Measurements from ENCODE around the gene RIPK1. TPM values are rescaled to one million over a fixed set of nuclear protein-coding genes. Genes with fewer than 3 reads are reported as not detected.

The RIPK1 gene
- total and polyA plus RNA-seq, 2 of the 8 experiments (the other 6 are each of a cell fraction or from before 2014, with no cell fraction given) = 5.9 to 22.9 TPM

DNA sequence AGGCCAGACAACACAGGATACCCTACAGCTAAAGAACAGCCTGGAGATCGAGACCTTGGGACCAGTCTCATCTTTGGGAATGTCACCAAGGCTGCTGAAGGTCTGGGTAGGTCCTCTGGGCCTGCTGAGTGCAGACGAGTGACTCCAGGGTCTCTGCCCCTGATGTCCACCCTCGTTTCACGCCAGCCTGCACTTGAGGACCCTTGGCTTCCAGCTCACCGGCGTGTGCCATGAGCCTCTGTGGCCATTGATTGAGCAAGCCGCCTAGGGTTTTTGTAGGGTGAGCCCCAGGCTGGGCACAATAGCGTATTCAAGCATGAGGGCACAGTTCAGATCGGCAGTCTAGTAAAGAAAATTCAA lies 54.5 kb downstream of the RIPK1 start (continued):
- TF ChIP-seq SP4 (IDR thresholded peaks at IDR 0.05; ENCODE audit: low read length) = no peak
